ENCODE data around the gene GNMT.
"Not testable (repeated sequence)": the region's sequence is repeated elsewhere in the genome, so short reads cannot be mapped to it uniquely, and the experiment has no call there.

GNMT gene

DNA sequence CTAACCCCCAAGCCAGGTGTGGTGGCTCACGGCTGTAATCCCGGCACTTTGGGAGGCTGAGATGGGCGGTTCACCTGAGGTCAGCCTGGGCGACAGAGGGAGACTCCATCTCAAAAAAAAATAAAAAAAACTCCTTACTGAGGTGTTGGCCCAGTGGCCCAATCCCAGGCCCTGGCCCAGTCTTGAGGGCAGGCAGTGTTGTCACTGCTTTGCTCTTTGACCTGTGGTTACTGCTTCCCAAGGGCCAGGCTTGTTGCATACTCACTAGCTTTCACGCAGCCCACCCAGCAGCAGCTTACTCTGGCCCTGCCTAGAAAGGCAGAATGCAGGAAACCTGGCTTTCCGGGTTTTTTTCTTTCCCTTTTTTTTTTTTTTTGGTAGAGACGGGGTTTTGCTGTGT, 18.1 kb upstream of the GNMT start:
- DNase-seq: no peak

DNA sequence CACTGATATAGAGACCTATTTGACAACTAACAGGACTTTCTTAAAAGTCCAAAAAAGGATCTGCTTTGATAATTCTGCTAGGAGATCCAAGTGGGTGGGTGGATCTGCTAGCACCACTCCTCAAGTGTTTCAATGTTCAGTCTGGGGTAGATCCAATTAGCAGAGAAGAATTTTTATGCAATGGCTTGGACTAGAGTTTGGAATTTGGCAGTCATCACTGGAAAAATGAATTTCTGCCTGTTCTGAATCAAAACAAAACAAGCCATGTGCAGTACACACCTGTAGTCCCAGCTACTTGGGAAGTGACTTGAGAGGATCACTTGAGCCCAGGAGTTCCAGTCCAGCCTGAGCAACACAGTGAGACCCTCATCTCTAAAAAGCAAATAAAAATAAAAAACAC, 12.6 kb upstream of the GNMT start:
- no peak for DNase-seq

GRCh38 chr6:42952389-42952788, 8.2 kb upstream of the GNMT start:
- no peak for DNase-seq

DNA sequence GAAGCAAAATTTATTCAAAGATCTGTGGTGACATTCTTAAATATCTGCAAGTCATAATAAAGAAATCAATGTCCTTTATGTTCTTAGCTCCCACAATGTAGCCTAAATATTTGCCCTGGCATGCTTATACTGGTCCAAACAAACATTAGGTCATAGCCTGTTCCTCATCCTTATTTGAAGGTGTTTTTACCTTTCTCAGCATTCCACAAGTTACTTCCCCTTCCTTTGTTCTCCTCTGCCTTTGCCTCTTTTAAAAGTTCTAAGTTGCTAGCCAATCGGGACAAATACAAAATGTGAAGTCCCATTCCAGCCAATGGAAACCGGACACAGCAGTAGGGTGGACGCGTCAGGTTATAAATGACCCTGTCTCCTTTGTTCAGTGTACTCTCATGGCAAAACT, 6.1 kb upstream of the GNMT start:
- DNase-seq: not testable (repeated sequence)

GRCh38 chr6:42958125-42958524, 2.4 kb upstream of the GNMT start:
- no peak for DNase-seq

DNA sequence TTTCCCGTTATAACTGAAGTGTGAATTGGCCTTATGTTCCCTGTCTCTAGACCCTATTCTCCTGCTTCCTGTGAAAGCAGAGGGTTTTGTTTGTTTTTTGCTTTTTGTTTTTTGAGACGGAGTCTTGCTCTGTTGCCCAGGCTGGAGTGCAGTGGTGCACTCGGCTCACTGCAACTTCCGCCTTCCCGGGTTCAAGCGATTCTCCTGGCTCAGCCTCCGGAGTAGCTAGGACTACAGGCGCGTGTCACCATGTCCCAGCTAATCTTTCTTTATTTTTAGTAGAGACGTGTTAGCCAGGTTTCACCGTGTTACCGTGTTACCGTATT, 674 bp upstream of the GNMT start:
- no peak for DNase-seq

- DNase-seq: no peak
Measured at GRCh38 chr6:42961020-42961470, 491 bp downstream of the GNMT start.

DNA sequence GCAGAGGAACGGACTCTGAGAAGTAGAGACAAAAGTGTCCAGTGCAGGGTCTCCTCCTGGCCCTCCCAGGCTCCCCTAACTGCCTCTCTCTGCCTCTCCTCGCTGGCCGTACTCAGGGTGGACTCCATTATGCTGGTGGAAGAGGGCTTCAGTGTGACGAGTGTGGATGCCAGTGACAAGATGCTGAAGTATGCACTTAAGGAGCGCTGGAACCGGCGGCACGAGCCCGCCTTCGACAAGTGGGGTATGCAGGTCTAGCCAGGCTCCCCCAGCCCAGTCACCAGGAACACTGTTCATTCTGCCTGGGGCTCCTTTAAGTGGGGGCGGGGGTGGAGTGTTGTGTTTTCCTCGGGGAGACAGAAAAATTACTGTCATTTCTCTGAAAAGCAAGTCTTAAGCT, 1.5 kb downstream of the GNMT start:
- no peak for DNase-seq

DNA sequence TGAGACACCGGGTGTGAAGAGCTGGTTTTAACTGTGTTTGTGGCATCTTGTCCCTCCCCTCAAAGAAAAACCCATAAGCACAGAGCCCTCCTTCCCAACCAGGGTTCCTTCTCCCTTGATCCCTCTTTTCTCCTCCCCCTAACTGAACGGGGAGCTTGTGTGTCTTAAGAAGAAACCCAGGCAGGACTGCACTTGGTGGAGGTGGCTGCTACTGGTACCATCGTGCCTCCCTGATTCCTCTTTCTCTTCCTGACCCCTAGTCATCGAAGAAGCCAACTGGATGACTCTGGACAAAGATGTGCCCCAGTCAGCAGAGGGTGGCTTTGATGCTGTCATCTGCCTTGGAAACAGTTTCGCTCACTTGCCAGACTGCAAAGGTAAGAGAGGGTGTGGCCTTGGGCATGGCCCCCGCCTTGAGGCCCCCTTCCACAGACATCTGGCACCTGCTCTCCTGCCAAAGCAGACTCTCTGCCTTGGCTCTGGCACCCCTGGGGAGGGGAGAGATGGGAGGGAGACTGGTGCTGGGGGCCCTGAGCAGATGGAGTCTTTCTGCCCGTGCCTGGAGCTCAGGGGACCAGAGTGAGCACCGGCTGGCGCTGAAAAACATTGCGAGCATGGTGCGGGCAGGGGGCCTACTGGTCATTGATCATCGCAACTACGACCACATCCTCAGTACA, 2.1 kb downstream of the GNMT start:
- DNase-seq: peak; percentile 87

DNA sequence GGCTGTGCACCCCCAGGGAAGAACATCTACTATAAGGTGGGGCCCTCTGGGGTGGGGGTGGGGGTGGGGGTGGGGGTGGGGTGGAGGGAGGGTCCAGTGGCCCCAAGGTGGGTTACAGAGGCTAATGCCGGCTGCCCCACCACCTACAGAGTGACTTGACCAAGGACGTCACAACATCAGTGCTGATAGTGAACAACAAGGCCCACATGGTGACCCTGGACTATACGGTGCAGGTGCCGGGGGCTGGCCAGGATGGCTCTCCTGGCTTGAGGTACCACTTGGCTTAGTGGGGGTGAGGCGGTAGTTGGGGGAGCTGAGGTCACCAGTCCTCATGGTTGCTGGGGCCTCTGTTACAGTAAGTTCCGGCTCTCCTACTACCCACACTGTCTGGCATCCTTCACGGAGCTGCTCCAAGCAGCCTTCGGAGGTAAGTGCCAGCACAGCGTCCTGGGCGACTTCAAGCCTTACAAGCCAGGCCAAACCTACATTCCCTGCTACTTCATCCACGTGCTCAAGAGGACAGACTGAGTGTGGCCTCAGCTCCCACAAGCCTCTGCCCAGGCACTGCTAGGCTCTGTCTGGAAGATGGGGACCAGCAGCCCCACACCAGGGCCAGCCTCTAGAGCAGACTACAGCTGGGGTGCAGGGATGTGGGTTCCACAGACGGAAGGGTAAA, 2.8 kb downstream of the GNMT start:
- DNase-seq: no peak

DNA sequence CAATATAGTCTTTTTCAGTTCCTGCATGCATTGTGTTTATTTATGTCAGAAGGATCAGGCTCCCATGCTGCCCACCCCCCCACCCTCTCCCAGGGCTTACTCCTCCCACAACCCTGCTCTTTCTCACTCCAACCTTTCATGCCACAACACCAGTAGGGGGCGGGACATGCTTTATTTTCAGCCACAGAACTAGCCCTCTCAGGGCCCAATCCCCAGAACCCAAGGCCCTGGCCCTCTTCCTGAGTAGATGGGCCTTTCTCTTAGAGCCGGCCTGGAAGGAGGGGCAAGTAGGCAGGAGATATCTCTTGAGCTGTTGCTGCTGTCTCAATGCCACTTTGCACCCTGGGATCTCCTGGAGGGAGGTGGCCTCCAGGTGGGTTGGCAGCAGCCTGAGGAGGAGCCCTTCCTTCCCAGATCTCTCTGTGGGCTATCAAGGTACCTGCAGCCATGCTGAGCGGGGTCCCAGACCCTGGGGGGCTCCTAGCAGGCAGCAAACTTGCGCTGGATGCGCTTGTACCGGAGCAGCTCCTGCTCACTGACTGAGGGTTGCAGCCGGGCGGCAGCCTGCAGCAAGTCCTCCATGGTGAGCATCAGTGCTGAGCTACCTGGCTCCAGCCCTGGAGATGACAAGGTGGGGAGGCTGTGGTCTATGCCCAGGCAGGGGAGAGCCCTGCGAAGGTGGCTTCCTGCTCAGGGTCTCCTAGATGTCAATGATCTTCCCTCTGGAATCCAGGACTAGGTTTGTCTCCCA, 3.5 kb downstream of the GNMT start:
- peak; percentile 71 for DNase-seq

GRCh38 chr6:42966571-42966970, 6.0 kb downstream of the GNMT start:
- no peak for DNase-seq

GRCh38 chr6:42967228-42967627, 6.7 kb downstream of the GNMT start:
- DNase-seq: no peak

- no peak for DNase-seq
Measured at GRCh38 chr6:42968126-42968701, 7.7 kb downstream of the GNMT start.

DNA sequence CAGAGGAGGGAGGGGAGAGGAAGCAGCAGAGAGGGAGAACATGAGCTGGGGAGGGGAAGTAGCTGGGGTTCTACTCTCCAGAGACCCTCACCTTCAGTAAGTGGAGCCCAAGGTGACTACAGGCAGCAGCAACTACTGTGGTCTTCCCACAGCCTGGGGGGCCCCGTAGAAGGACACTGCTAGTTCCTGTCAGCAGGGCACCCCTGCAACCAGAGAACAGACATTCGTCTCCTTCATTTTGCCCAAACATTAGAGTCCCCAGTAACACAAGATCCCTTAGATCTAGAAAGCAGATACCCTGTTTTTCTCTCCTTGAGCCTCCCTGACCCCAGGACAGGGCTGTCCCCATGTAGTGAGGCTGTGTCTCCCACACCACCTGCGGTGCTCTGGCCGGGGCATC, 8.2 kb downstream of the GNMT start:
- DNase-seq: no peak

DNA sequence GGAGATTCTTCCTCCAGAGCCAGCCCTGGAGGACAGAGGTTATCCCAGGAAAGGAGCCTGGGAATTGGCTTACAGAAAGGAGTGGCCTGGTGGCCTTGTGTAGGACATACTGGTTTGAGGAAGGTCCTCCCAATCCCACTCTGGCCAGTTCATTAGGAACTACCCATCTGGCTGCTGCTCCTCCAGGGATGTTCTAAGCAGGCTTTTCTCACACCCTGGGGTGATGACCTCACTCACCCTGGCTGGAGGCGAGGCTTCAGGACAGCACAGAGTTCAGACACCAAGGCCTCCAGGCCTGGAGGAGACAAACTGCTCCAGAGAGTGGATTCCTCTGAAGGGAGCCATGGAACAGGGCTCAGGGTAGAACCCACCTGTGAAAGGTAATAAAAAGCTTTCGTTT, 8.9 kb downstream of the GNMT start:
- DNase-seq: no peak

GRCh38 chr6:42969934-42970333, 9.4 kb downstream of the GNMT start:
- DNase-seq: no peak

GRCh38 chr6:42970871-42971612, 10.5 kb downstream of the GNMT start:
- no peak for DNase-seq

GRCh38 chr6:42971746-42972327, 11.3 kb downstream of the GNMT start:
- DNase-seq: no peak

GRCh38 chr6:42973926-42974325, 13.4 kb downstream of the GNMT start:
- no peak for DNase-seq

- no peak for DNase-seq
Measured at GRCh38 chr6:42974919-42975505, 14.5 kb downstream of the GNMT start.

DNA sequence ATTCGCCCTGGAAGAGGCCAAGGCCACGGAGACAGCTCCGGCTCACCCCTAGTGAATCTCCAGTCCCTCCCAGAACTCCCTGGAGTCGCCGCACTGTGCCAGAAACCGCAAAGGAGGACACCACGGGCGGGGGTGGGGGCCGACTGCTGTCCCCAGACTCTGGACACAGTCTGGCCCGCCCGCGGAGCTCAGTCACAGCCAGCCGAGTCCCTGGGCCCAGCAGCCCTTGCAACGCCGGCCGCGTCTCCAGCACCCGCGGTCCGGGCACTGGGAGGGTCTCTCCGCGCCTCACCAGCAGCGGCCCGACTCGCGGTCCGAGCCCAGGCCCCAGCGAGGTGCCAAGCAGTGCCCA, 17.9 kb downstream of the GNMT start:
- no peak for DNase-seq

Data from NCI-H1694 treated with DMSO at 0.1 percent for 48 hours (cell line).